Loucy (cell line): Measurements from ENCODE around the gene ADGRB3.

Source experiments
- H2AFZ ChIP-seq: fragments of 200-600 bp; sonication (generic); 2 replicates; pipeline ENCODE4 v1.6.0; 2016; ENCODE audit warnings: antibody characterized with exemption, mild to moderate bottlenecking, low read length, moderate library complexity
- H3F3A ChIP-seq: fragments of 200-600 bp; 2 replicates; pipeline ENCODE4 v1.6.0; 2016; ENCODE audit warnings: antibody characterized with exemption, low read depth, mild to moderate bottlenecking
- H3K27me3 ChIP-seq: fragments of 200-600 bp; sonication (generic); 2 replicates; pipeline ENCODE4 v1.6.1; 2014; ENCODE audit warnings: low read length, mild to moderate bottlenecking; ENCODE audit not compliant: insufficient read depth, poor library complexity, severe bottlenecking
- H3K36me3 ChIP-seq: fragments of 200-600 bp; sonication (generic); 2 replicates; pipeline ENCODE4 v1.6.1; 2016; ENCODE audit warnings: low read length; ENCODE audit not compliant: insufficient read depth
- H3K4me1 ChIP-seq: fragments of 200-600 bp; sonication (generic); 2 replicates; pipeline ENCODE4 v1.5.1; 2014; ENCODE audit warnings: low read length, mild to moderate bottlenecking; ENCODE audit not compliant: insufficient read depth, poor library complexity, severe bottlenecking
- H3K4me2 ChIP-seq: fragments of 200-600 bp; sonication (generic); 2 replicates; pipeline ENCODE4 v1.6.0; 2014; ENCODE audit warnings: antibody characterized with exemption, low read length, low read depth, mild to moderate bottlenecking; ENCODE audit not compliant: poor library complexity, severe bottlenecking
- H3K4me3 ChIP-seq: fragments of 200-600 bp; sonication (generic); 2 replicates; pipeline ENCODE4 v1.5.1; 2014; ENCODE audit warnings: low read length, mild to moderate bottlenecking, mixed read lengths; ENCODE audit not compliant: poor library complexity, severe bottlenecking
- H3K79me2 ChIP-seq: fragments of 200-600 bp; sonication (generic); 2 replicates; pipeline ENCODE4 v1.6.1; 2014; ENCODE audit warnings: low read length; ENCODE audit not compliant: insufficient read depth
- H3K9ac ChIP-seq: fragments of 200-600 bp; sonication (generic); 2 replicates; pipeline ENCODE4 v1.6.0; 2014; ENCODE audit warnings: mild to moderate bottlenecking, low read depth, low read length, moderate library complexity; ENCODE audit not compliant: poor library complexity, severe bottlenecking
- H3K9me2 ChIP-seq: fragments of 200-600 bp; sonication (generic); replicated peaks from 2 replicates; pipeline ENCODE4 v1.6.1; 2016; ENCODE audit warnings: low read depth, low read length, mixed read lengths
- H3K9me3 ChIP-seq: fragments of 200-600 bp; sonication (generic); 2 replicates; pipeline ENCODE4 v1.6.1; 2014; ENCODE audit warnings: mild to moderate bottlenecking, antibody characterized with exemption, low read length, low read depth; ENCODE audit not compliant: insufficient read depth
- H4K20me1 ChIP-seq: fragments of 200-600 bp; sonication (generic); 2 replicates; pipeline ENCODE4 v1.6.0; 2014; ENCODE audit warnings: antibody characterized with exemption, low read length, mild to moderate bottlenecking; ENCODE audit not compliant: insufficient read depth, poor library complexity, severe bottlenecking
- EZH2phosphoT487 ChIP-seq: fragments of 200-600 bp; IDR thresholded peaks from 2 replicates; pipeline ENCODE4 v1.6.1; 2018; ENCODE audit warnings: antibody characterized with exemption, mild to moderate bottlenecking, moderate library complexity, borderline replicate concordance
- TF ChIP-seq, protein P1 (sequence below): fragments of 200-600 bp; sonication (generic); conservative IDR thresholded peaks from 2 replicates; pipeline ENCODE4 v1.5.1; 2014; ENCODE audit warnings: mild to moderate bottlenecking, antibody characterized with exemption, low read length

Gene ADGRB3

GRCh38 chr6:68891419-68891818 is 256.3 kb downstream of the ADGRB3 start:
- Histone ChIP-seq H3K36me3 (no peaks in the 10 kb centered on the region), H3K27me3 (no peaks in the 10 kb centered on the region), H3F3A (no peaks in the 10 kb centered on the region), H3K9ac (no peak overlapping the region), H3K4me2 (no peak overlapping the region), H3K9me3 (no peaks in the 10 kb centered on the region), H3K4me1 (no peaks in the 10 kb centered on the region), H2AFZ (no peak overlapping the region), H3K4me3 (no peak overlapping the region), H3K79me2 (no peaks in the 10 kb centered on the region), H4K20me1 (no peaks in the 10 kb centered on the region), H3K9me2 (no peaks in the 10 kb centered on the region)
- no peak for TF ChIP-seq EZH2phosphoT487
- TF ChIP-seq, protein P1, sequence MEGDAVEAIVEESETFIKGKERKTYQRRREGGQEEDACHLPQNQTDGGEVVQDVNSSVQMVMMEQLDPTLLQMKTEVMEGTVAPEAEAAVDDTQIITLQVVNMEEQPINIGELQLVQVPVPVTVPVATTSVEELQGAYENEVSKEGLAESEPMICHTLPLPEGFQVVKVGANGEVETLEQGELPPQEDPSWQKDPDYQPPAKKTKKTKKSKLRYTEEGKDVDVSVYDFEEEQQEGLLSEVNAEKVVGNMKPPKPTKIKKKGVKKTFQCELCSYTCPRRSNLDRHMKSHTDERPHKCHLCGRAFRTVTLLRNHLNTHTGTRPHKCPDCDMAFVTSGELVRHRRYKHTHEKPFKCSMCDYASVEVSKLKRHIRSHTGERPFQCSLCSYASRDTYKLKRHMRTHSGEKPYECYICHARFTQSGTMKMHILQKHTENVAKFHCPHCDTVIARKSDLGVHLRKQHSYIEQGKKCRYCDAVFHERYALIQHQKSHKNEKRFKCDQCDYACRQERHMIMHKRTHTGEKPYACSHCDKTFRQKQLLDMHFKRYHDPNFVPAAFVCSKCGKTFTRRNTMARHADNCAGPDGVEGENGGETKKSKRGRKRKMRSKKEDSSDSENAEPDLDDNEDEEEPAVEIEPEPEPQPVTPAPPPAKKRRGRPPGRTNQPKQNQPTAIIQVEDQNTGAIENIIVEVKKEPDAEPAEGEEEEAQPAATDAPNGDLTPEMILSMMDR = no peak

- H3K9ac ChIP-seq = no peak overlapping the region
- H3F3A ChIP-seq = no peaks in the 10 kb centered on the region
- H3K79me2 ChIP-seq = no peaks in the 10 kb centered on the region
- H3K4me3 ChIP-seq = no peak overlapping the region
- H4K20me1 ChIP-seq = no peaks in the 10 kb centered on the region
- H3K4me2 ChIP-seq = no peak overlapping the region
- H3K36me3 ChIP-seq = no peaks in the 10 kb centered on the region
- H3K9me2 ChIP-seq = no peaks in the 10 kb centered on the region
- H2AFZ ChIP-seq = no peak overlapping the region
- no peaks in the 10 kb centered on the region for H3K27me3 ChIP-seq
- H3K9me3 ChIP-seq = no peaks in the 10 kb centered on the region
- no peaks in the 10 kb centered on the region for H3K4me1 ChIP-seq
- TF ChIP-seq EZH2phosphoT487 = no peak
- TF ChIP-seq, protein P1 = no peak
Measured at GRCh38 chr6:68892452-68892851, 257.4 kb downstream of the ADGRB3 start.

GRCh38 chr6:68895929-68896328 is 260.8 kb downstream of the ADGRB3 start:
- no peaks in the 10 kb centered on the region for H3K79me2 ChIP-seq
- H3K9me3 ChIP-seq = no peaks in the 10 kb centered on the region
- no peaks in the 10 kb centered on the region for H3K9me2 ChIP-seq
- no peaks in the 10 kb centered on the region for H3F3A ChIP-seq
- no peak overlapping the region for H3K9ac ChIP-seq
- no peaks in the 10 kb centered on the region for H4K20me1 ChIP-seq
- H2AFZ ChIP-seq = no peak overlapping the region
- H3K4me1 ChIP-seq = no peaks in the 10 kb centered on the region
- H3K4me2 ChIP-seq = no peak overlapping the region
- H3K36me3 ChIP-seq = no peaks in the 10 kb centered on the region
- TF ChIP-seq, protein P1 = no peak
- TF ChIP-seq EZH2phosphoT487 = no peak
- no peaks in the 10 kb centered on the region for H3K27me3 ChIP-seq
- H3K4me3 ChIP-seq = no peak overlapping the region
